ENCODE measurements around the gene POSTN.

The POSTN gene

DNA sequence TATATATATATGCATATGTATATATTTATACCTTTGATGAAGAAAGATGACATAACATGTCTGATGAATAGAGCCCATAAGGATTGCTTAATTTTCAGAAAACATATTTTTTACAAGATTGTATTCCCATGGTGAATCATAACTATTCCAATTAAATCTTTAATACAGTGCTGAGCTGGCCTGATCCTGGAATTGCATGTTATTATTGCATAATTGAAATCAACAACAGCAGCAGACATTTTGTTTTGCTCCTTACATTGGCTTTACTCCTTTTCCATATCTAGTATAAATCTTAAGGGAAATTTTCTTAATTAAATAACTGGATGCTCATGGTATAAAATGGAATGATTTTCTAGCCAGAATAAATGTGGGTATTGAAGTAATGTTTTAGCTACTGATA is 22.0 kb downstream of the POSTN start:
- Histone ChIP-seq H3K79me2 (ENCODE audit: insufficient read depth, low read length) (no peaks in the 10 kb centered on the region), H2AFZ (ENCODE audit: low read length) (no peak overlapping the region), H3K4me2 (ENCODE audit: low read depth, low read length, poor library complexity, severe bottlenecking) (no peak overlapping the region), H3K4me3 (ENCODE audit: low read length, poor library complexity, severe bottlenecking) (no peak overlapping the region), H3K9ac (ENCODE audit: low read depth, low read length, poor library complexity, severe bottlenecking) (no peak overlapping the region), H3K4me1 (ENCODE audit: insufficient read depth, low read length, poor library complexity, severe bottlenecking) (no peaks in the 10 kb centered on the region), H3K27me3 (ENCODE audit: insufficient read depth, low read length, poor library complexity, severe bottlenecking) (no peaks in the 10 kb centered on the region), H3K9me3 (ENCODE audit: insufficient read depth, low read depth, low read length) (no peaks in the 10 kb centered on the region), H3K9me2 (replicated peaks; ENCODE audit: low read depth, low read length) (no peaks in the 10 kb centered on the region), H3K36me3 (ENCODE audit: insufficient read depth, low read length) (no peaks in the 10 kb centered on the region), H4K20me1 (ENCODE audit: insufficient read depth, low read length, poor library complexity, severe bottlenecking) (no peaks in the 10 kb centered on the region), H3F3A (ENCODE audit: low read depth) (no peaks in the 10 kb centered on the region)
- TF ChIP-seq, protein P1, sequence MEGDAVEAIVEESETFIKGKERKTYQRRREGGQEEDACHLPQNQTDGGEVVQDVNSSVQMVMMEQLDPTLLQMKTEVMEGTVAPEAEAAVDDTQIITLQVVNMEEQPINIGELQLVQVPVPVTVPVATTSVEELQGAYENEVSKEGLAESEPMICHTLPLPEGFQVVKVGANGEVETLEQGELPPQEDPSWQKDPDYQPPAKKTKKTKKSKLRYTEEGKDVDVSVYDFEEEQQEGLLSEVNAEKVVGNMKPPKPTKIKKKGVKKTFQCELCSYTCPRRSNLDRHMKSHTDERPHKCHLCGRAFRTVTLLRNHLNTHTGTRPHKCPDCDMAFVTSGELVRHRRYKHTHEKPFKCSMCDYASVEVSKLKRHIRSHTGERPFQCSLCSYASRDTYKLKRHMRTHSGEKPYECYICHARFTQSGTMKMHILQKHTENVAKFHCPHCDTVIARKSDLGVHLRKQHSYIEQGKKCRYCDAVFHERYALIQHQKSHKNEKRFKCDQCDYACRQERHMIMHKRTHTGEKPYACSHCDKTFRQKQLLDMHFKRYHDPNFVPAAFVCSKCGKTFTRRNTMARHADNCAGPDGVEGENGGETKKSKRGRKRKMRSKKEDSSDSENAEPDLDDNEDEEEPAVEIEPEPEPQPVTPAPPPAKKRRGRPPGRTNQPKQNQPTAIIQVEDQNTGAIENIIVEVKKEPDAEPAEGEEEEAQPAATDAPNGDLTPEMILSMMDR (conservative IDR thresholded peaks at IDR 0.05; ENCODE audit: low read length), result no peak
- no peak for TF ChIP-seq EZH2phosphoT487 (IDR thresholded peaks at IDR 0.05; ENCODE audit: borderline replicate concordance)

DNA sequence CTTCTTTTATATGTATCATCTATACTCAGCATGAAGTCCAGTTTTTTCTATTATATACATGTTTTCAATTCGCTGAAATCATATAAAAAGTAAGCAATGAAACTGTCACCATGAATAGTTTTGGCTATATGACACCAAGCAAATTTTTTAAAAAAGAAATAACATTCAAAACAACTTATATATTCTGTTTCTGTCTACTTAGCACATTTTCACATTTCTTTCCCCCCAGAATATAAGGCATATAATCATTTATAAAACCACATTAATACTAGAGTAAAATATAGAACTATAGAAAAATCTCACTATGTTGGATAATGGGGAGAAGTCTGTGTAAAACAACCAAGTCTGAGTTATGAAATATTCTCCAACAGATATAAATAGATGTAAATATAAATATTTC is 33.1 kb downstream of the POSTN start:
- Histone ChIP-seq H3K79me2 (ENCODE audit: insufficient read depth, low read length) (no peaks in the 10 kb centered on the region), H3K4me1 (ENCODE audit: insufficient read depth, low read length, poor library complexity, severe bottlenecking) (no peaks in the 10 kb centered on the region), H3K4me3 (ENCODE audit: low read length, poor library complexity, severe bottlenecking) (no peak overlapping the region), H3K36me3 (ENCODE audit: insufficient read depth, low read length) (no peaks in the 10 kb centered on the region), H4K20me1 (ENCODE audit: insufficient read depth, low read length, poor library complexity, severe bottlenecking) (no peaks in the 10 kb centered on the region), H3F3A (ENCODE audit: low read depth) (no peaks in the 10 kb centered on the region), H3K9me3 (ENCODE audit: insufficient read depth, low read depth, low read length) (peaks cover 3% of the 10 kb centered on the region; the same call in 1 of the 2 replicates), H3K4me2 (ENCODE audit: low read depth, low read length, poor library complexity, severe bottlenecking) (no peak overlapping the region), H3K9me2 (replicated peaks; ENCODE audit: low read depth, low read length) (no peaks in the 10 kb centered on the region), H2AFZ (ENCODE audit: low read length) (no peak overlapping the region), H3K9ac (ENCODE audit: low read depth, low read length, poor library complexity, severe bottlenecking) (no peak overlapping the region), H3K27me3 (ENCODE audit: insufficient read depth, low read length, poor library complexity, severe bottlenecking) (no peaks in the 10 kb centered on the region)
- TF ChIP-seq EZH2phosphoT487 (IDR thresholded peaks at IDR 0.05; ENCODE audit: borderline replicate concordance), result no peak
- TF ChIP-seq, protein P1 (conservative IDR thresholded peaks at IDR 0.05; ENCODE audit: low read length), result no peak

DNA sequence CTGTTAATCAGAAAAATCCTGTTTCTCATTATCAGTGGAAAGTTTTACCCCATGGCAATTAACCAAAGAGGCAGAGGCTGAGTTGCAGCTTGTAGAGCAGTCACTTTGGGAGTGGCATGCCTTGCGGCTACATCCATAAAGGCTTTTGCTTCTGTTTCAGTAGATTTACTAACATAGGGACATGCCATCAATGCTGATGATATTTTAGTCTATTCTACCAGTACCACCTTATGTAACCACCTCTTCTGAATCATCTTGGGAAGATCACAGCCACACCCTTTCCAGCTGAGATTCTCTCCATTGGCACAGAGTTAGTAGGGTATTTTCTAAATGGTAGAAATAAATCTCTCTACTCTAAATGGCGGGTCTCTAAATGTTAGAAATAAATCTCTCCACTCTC is 37.5 kb downstream of the POSTN start:
- peaks cover 3% of the 10 kb centered on the region; the same call in 1 of the 2 replicates for H3K9me3 ChIP-seq (ENCODE audit: insufficient read depth, low read depth, low read length)
- no peaks in the 10 kb centered on the region for H3K27me3 ChIP-seq (ENCODE audit: insufficient read depth, low read length, poor library complexity, severe bottlenecking)
- no peak overlapping the region for H3K4me3 ChIP-seq (ENCODE audit: low read length, poor library complexity, severe bottlenecking)
- TF ChIP-seq EZH2phosphoT487 (IDR thresholded peaks at IDR 0.05; ENCODE audit: borderline replicate concordance), result no peak
- TF ChIP-seq, protein P1 (conservative IDR thresholded peaks at IDR 0.05; ENCODE audit: low read length), result no peak
- H3K4me1 ChIP-seq (ENCODE audit: insufficient read depth, low read length, poor library complexity, severe bottlenecking), result no peaks in the 10 kb centered on the region
- H2AFZ ChIP-seq (ENCODE audit: low read length), result no peak overlapping the region
- no peaks in the 10 kb centered on the region for H3K36me3 ChIP-seq (ENCODE audit: insufficient read depth, low read length)
- no peak overlapping the region for H3K4me2 ChIP-seq (ENCODE audit: low read depth, low read length, poor library complexity, severe bottlenecking)
- no peak overlapping the region for H3K9ac ChIP-seq (ENCODE audit: low read depth, low read length, poor library complexity, severe bottlenecking)
- no peaks in the 10 kb centered on the region for H3K9me2 ChIP-seq (replicated peaks; ENCODE audit: low read depth, low read length)
- H4K20me1 ChIP-seq (ENCODE audit: insufficient read depth, low read length, poor library complexity, severe bottlenecking), result no peaks in the 10 kb centered on the region
- no peaks in the 10 kb centered on the region for H3K79me2 ChIP-seq (ENCODE audit: insufficient read depth, low read length)
- H3F3A ChIP-seq (ENCODE audit: low read depth), result no peaks in the 10 kb centered on the region
